ENCODE data around the gene KRTAP10-7.
A peak's percentile ranks its signal among the peaks of the same experiment; 100 is the strongest.
"Not testable (repeated sequence)": the region's sequence is repeated elsewhere in the genome, so short reads cannot be mapped to it uniquely, and the experiment has no call there.

Gene KRTAP10-7

DNA sequence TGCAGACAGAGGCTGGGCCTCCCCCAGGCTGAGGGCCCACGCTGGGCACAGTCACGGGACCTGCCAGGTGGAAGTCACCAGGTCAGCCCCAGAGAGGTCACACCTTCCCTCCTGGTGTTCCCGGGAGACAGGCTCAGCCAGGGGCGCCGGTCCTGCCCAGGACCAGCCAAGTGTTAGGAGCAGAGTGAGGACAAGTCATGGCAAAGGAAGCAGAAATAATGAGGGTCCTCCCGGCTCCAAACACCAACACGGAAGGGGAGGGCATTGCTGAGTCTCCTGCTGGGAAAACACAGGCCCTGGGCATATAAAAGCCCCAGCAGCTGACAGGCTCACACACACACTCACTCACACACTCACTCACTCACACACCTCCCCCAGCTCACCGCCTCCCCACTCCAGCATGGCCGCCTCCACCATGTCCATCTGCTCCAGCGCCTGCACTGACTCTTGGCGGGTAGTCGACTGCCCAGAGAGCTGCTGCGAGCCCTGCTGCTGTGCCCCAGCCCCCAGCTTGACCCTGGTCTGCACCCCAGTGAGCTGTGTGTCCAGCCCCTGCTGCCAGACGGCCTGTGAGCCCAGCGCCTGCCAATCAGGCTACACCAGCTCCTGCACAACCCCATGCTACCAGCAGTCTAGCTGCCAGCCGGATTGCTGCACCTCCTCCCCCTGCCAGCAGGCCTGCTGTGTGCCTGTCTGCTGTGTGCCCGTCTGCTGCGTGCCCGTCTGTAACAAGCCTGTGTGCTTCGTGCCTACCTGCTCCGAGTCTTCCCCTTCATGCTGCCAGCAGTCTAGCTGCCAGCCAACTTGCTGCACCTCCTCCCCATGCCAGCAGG, 36.8 kb downstream of the KRTAP10-7 start, which contains the start of gene KRTAP10-10:
KRTAP10-10 (plus strand) TSS at position 339 of the 833 bp plus-strand sequence; CDS start at position 401, 62 bp downstream.
- DNase-seq: peak; percentile 8 to 64

DNA sequence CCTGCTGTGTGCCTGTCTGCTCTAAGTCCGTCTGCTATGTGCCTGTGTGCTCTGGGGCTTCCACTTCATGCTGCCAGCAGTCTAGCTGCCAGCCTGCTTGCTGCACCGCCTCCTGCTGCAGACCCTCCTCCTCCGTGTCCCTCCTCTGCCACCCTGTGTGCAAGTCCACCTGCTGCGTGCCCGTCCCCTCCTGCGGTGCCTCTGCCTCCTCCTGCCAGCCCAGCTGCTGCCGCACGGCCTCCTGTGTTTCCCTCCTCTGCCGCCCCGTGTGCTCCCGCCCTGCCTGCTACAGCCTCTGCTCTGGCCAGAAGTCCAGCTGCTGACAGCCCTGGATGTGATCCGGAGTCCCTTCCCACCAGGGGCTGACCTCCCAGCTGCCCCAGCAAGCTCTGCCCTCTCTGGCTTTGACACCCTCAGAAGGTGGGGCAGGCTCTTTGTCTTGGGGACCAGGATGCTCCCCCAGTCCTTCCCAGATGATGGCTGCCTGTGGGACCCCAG, 37.5 kb downstream of the KRTAP10-7 start:
- DNase-seq: not testable (repeated sequence)

- DNase-seq: not testable (repeated sequence)
These were observed 38.3 kb downstream of the KRTAP10-7 start for GRCh38 chr21:44638506-44639330.

DNA sequence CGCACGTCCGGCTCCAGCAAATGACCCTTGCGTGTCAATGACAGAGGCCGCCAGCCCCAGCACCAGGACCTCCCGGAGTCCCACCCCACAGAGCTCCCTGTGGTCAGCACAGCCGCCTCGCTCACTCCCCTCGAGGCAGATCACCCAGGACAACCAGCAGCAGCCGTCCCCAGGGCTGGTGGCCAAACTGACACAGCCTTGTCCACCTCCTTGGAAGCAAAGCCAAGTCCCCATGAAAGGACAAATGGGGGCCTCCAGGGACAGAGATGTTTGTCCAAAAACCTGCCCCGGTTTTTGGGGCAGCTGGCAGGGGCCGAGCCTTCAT, 38.9 kb downstream of the KRTAP10-7 start:
- no peak for DNase-seq

DNA sequence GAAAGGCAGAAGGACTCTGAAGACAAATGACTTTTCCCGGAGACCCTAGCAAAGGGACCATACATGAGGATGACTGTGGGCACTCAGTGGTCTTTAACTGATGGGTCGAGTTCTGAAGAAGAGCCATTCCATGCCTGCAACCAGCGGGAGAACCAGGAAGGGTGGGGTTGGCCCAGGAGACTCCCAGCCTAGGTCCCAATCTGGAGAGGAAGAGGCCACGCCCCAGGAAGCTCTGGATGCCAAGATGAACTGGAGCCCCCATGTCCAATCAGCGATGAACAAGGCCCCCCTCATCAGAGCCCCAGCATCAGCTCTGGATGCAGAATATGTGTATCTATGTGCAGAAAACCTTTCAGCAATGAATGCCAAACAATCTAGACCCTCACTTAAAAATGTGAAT, 40.4 kb downstream of the KRTAP10-7 start:
- DNase-seq: no peak

- no peak for DNase-seq
These were observed 43.4 kb downstream of the KRTAP10-7 start for GRCh38 chr21:44643741-44644310.

- DNase-seq: no peak
These were observed 44.5 kb downstream of the KRTAP10-7 start for GRCh38 chr21:44644878-44645277.

DNA sequence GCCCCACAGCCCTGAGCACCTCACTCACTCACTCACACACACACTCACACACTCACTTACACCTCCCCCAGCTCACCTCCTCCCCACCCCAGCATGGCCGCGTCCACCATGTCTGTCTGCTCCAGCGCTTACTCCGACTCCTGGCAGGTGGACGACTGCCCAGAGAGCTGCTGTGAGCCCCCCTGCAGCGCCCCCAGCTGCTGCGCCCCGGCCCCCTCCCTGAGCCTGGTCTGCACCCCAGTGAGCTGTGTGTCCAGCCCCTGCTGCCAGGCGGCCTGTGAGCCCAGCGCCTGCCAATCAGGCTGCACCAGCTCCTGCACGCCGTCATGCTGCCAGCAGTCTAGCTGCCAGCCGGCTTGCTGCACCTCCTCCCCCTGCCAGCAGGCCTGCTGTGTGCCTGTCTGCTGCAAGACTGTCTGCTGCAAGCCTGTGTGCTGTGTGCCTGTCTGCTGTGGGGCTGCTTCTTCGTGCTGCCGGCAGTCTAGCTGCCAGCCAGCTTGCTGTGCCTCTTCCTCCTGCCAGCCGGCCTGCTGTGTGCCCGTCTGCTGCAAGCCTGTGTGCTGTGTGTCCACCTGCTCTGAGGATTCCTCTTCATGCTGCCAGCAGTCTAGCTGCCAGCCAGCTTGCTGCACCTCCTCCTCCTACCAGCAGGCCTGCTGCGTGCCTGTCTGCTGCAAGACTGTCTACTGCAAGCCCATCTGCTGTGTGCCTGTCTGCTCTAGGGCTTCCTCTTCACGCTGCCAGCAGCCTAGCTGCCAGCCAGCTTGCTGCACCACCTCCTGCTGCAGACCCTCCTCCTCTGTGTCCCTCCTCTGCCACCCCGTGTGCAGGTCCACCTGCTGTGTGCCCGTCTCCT, 46.2 kb downstream of the KRTAP10-7 start, which contains the start of gene KRTAP10-11:
KRTAP10-11 (plus strand) TSS at position 49 of the 856 bp plus-strand sequence; CDS start at position 94, 45 bp downstream.
- DNase-seq: peak in 1 of 2 experiments; percentile 24

- peak; percentile 42 to 67 for DNase-seq
These were observed 46.8 kb downstream of the KRTAP10-7 start for GRCh38 chr21:44647222-44647552.

DNA sequence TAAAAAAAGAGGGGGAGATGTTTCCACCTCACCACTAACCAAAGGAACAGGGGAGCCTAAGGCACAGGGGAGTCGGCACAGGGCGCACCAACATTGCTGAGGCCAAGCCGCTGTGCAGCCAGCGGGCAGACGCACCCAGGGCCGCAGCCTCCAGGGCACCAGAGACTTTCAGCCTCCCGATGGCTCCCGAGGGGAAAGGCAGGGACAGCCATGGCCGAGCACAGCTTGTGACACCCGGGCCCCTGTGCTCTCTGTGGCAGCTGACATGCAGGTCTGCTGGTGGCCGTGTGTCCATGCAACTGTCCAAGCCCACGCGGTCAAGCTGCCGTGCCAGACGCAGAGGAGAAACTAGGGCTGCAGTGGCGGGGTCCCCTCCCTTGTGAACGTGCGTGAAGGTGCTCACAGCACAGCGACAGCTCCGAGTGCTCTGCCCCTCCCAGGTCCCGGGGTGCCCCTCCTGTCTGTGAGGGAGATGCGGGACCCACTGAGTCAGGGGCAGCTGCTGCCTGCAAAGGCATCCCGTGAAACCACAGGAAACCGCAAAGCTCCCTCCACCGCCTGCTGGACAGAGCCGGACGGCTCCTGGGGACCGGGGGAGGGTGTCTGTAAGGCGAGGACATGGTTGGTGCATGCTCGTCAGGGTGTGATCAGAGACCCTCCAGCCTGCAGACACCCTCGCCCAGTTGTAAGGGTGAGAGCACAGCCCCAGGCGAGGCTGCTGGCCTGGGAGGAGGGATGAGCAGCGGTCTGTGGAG, 48.3 kb downstream of the KRTAP10-7 start:
- no peak for DNase-seq

DNA sequence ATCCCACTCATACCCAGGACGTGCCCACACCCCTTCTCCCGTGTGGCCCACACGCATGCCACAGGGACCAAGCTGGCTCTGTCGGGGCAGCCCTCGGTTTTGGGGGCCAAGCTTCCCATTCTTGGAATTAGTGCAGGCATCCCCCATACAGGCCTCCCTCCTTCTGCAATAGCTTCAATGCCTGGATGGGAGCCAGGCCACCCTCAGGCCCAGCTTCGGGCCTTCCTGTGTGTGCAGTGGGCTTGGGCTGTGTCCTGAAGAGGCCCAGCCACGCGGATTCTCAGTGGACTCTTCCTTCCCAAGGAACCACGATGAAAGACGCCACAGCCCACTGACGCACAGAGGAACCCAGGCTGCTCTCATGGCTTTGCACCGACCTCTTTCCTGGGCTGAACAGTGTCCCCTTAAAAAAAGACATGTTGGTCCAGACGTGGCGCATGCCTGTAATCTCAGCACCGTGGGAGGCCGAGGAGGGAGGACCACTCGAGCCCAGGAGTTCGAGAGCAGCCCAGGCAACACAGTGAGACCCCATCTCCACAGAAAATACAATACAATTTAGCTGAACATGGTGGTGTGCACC, 49.2 kb downstream of the KRTAP10-7 start:
- DNase-seq: no peak

DNA sequence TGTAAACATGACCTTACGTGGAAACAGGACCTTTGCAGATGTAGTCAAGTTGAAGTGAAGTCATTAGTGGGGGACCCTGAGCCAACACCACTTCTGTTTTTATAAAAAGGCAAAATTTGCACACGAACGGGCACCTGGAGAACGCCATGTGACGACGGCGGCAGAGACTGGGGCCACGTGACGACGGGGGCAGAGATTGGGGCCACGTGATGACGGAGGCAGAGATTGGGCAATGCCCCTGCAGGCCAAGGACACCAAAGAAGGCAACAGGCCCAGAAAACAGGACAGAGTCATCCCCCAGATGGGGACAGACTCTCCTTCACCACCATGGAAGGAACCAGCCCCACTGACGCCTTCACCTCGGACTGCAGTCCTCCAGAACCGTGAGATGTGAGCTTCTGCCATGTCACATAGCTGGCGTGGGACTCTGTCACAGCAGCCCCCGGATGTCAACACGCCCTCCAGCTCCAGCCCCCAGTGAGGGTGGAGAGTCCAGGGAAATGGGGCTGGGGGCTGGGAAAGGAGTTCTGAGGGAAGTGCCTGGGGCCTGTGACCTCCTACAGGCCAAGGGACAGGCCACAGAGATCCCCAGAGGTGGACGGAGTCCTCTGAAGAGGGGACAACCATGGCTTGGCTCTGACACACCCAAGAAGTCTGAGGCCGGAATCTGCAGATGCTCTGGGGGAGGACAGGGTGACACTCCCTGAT, 50.0 kb downstream of the KRTAP10-7 start:
- no peak for DNase-seq

DNA sequence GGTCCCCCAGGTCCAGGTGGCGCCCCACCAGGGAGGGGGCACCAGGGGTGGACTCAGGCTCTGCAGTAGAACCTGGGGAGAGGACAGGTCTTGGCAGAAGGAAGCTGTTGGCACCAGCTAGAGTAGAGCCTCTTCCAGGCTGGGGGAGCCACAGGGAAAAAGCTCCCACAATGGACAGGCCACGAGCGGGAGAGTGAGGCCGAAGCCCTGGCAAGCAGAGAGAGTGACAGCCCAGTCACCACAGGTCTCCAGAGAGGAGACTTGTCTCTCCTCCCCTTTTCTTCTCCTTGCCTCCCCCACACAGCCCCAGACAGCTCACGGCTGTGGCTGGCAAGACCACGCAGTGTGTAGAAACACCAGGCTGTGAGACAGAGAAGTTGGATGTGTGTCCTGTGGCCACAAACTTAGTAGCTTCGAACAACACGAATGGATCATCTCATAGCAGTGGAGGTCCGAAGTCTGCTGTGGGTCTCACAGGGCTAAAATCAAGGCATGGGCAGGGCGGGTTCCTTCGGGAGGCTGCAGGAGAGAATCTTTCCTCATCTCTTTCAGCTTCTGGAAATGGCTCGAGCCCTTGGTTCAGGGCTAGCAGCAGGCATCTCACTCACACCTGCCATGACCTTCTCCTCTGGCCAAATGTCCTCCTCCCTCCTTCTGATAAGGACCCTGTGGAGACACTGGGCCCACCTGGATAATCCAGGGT, 50.7 kb downstream of the KRTAP10-7 start:
- no peak for DNase-seq

All from NCI-H524 (cell line).